H9 (cell line): ENCODE results near the gene CDK5. TPM values are rescaled to one million over a fixed set of nuclear protein-coding genes. Genes with fewer than 3 reads are reported as not detected.

ENCODE experiments used
- DNase-seq: peaks from one replicate; pipeline ENCODE4 v3.0.0-alpha.2; 2017
- H2AFZ ChIP-seq: one replicate; pipeline ENCODE4 v1.6.1; 2013; ENCODE audit warnings: mild to moderate bottlenecking, low read length, control low read depth, moderate library complexity
- H2AK5ac ChIP-seq: 2 replicates; pipeline ENCODE4 v1.6.1; 2013; ENCODE audit warnings: low read length, control low read depth, mixed read lengths; ENCODE audit not compliant: insufficient read length
- H2BK120ac ChIP-seq: one replicate; pipeline ENCODE4 v1.6.1; 2013; ENCODE audit warnings: low read depth, mild to moderate bottlenecking, low read length, control low read depth, inconsistent platforms; ENCODE audit not compliant: poor library complexity, severe bottlenecking
- H2BK12ac ChIP-seq: 2 replicates; pipeline ENCODE4 v1.6.1; 2013; ENCODE audit warnings: low read length, control low read depth, mixed read lengths, low read depth; ENCODE audit not compliant: insufficient read length
- H2BK15ac ChIP-seq: 2 replicates; pipeline ENCODE4 v1.6.1; 2013; ENCODE audit warnings: low read depth, low read length, control low read depth
- H2BK20ac ChIP-seq: one replicate; pipeline ENCODE4 v1.6.1; 2013; ENCODE audit warnings: low read depth, mild to moderate bottlenecking, low read length, control low read depth, inconsistent platforms; ENCODE audit not compliant: poor library complexity, severe bottlenecking
- H2BK5ac ChIP-seq: 2 replicates; pipeline ENCODE4 v1.6.1; 2013; ENCODE audit warnings: low read length, control low read depth, mixed read lengths; ENCODE audit not compliant: insufficient read length
- H3K14ac ChIP-seq: 2 replicates; pipeline ENCODE4 v1.6.1; 2013; ENCODE audit warnings: low read length, control low read depth; ENCODE audit not compliant: insufficient read depth
- H3K18ac ChIP-seq: 2 replicates; pipeline ENCODE4 v1.6.1; 2013; ENCODE audit warnings: low read depth, mild to moderate bottlenecking, mixed read lengths, low read length, control low read depth; ENCODE audit not compliant: insufficient read length
- H3K23ac ChIP-seq: 2 replicates; pipeline ENCODE4 v1.6.1; 2013; ENCODE audit warnings: low read length, control low read depth, mixed read lengths, low read depth; ENCODE audit not compliant: insufficient read length
- H3K23me2 ChIP-seq: 2 replicates; pipeline ENCODE4 v1.6.1; 2013; ENCODE audit warnings: low read depth, mild to moderate bottlenecking, mixed read lengths, low read length, control low read depth; ENCODE audit not compliant: insufficient read length, poor library complexity, severe bottlenecking
- H3K27ac ChIP-seq: 2 replicates; pipeline ENCODE4 v1.5.1; 2013; ENCODE audit warnings: low read length, control low read depth, mixed read lengths, low read depth; ENCODE audit not compliant: insufficient read length
- H3K27me3 ChIP-seq: 2 replicates; pipeline ENCODE4 v1.6.1; 2013; ENCODE audit warnings: low read length, control low read depth, inconsistent platforms; ENCODE audit not compliant: insufficient read depth
- H3K4ac ChIP-seq: 2 replicates; pipeline ENCODE4 v1.6.1; 2013; ENCODE audit warnings: low read depth, mild to moderate bottlenecking, control low read depth, inconsistent platforms, low read length, moderate library complexity
- H3K4me1 ChIP-seq: 2 replicates; pipeline ENCODE4 v1.6.1; 2013; ENCODE audit warnings: low read length, control low read depth, inconsistent platforms; ENCODE audit not compliant: insufficient read depth
- H3K4me2 ChIP-seq: 2 replicates; pipeline ENCODE4 v1.6.1; 2013; ENCODE audit warnings: low read length, control low read depth, mixed read lengths; ENCODE audit not compliant: insufficient read length, insufficient read depth
- H3K56ac ChIP-seq: 2 replicates; pipeline ENCODE4 v1.6.1; 2013; ENCODE audit warnings: low read depth, mild to moderate bottlenecking, mixed read lengths, low read length, control low read depth; ENCODE audit not compliant: insufficient read length
- H3K79me1 ChIP-seq: 2 replicates; pipeline ENCODE4 v1.6.1; 2013; ENCODE audit warnings: low read depth, mild to moderate bottlenecking, moderate library complexity, low read length, control low read depth, inconsistent platforms; ENCODE audit not compliant: insufficient read depth, poor library complexity, severe bottlenecking
- H3K79me2 ChIP-seq: 2 replicates; pipeline ENCODE4 v1.6.1; 2013; ENCODE audit warnings: low read length, control low read depth, inconsistent platforms; ENCODE audit not compliant: insufficient read depth
- H3K9ac ChIP-seq: 2 replicates; pipeline ENCODE4 v1.6.1; 2013; ENCODE audit warnings: low read length, control low read depth, mixed read lengths; ENCODE audit not compliant: insufficient read length; ENCODE audit errors: extremely low read depth
- H3K9me3 ChIP-seq: one replicate; pipeline ENCODE4 v1.6.1; 2013; ENCODE audit warnings: low read depth, low read length, inconsistent platforms; ENCODE audit not compliant: control insufficient read depth
- H3T11ph ChIP-seq: one replicate; pipeline ENCODE4 v1.6.1; 2013; ENCODE audit warnings: mild to moderate bottlenecking, low read length, control low read depth, inconsistent platforms
- H4K20me1 ChIP-seq: one replicate; pipeline ENCODE4 v1.6.1; 2013; ENCODE audit not compliant: control insufficient read depth, insufficient read length, insufficient read depth
- H4K5ac ChIP-seq: 2 replicates; pipeline ENCODE4 v1.6.1; 2013; ENCODE audit warnings: low read depth, mild to moderate bottlenecking, mixed read lengths, low read length, control low read depth; ENCODE audit not compliant: insufficient read length
- H4K8ac ChIP-seq: replicated peaks from 2 replicates; pipeline ENCODE4 v1.6.1; 2013; ENCODE audit warnings: low read length, control low read depth, mixed read lengths, low read depth; ENCODE audit not compliant: insufficient read length
- H4K91ac ChIP-seq: 2 replicates; pipeline ENCODE4 v1.6.1; 2013; ENCODE audit warnings: low read depth, mild to moderate bottlenecking, moderate library complexity, mixed read lengths, low read length, control low read depth; ENCODE audit not compliant: insufficient read length
- H3K27ac Mint-ChIP-seq, 3 experiments: 2 replicates in 2 of 3; 3 replicates in 1 of 3; pipeline ENCODE4 v1.8.0; 2020 to 2021; ENCODE audit warnings: mixed read lengths in 3 of 3, mild to moderate bottlenecking in 1 of 3, moderate library complexity in 1 of 3
- H3K27me3 Mint-ChIP-seq: 2 replicates; pipeline ENCODE4 v1.8.0; 2021; ENCODE audit warnings: low read depth, mild to moderate bottlenecking, moderate library complexity, mixed read lengths
- H3K36me3 Mint-ChIP-seq, 3 experiments: 2 replicates in 2 of 3; 3 replicates in 1 of 3; pipeline ENCODE4 v1.8.0; 2020 to 2021; ENCODE audit warnings: low read depth in 3 of 3, mixed read lengths in 3 of 3; ENCODE audit not compliant: insufficient read depth in 1 of 3
- H3K4me1 Mint-ChIP-seq, 2 experiments: 2 replicates each; pipeline ENCODE4 v1.8.0; 2020; ENCODE audit warnings: mixed read lengths in 2 of 2
- H3K4me3 Mint-ChIP-seq, 2 experiments: 2 replicates in 1 of 2; 3 replicates in 1 of 2; pipeline ENCODE4 v1.8.0; 2020 to 2021; ENCODE audit warnings: mild to moderate bottlenecking in 2 of 2, mixed read lengths in 2 of 2, moderate library complexity in 1 of 2
- H3K9me3 Mint-ChIP-seq, 2 experiments: 2 replicates in 1 of 2; 3 replicates in 1 of 2; pipeline ENCODE4 v1.8.0; 2020; ENCODE audit warnings: mild to moderate bottlenecking in 2 of 2, mixed read lengths in 2 of 2, moderate library complexity in 1 of 2
- CTCF ChIP-seq: fragments of 200-600 bp; sonication (generic); conservative IDR thresholded peaks from 3 replicates; pipeline ENCODE4 v1.8.0; 2021; ENCODE audit warnings: antibody characterized with exemption, mild to moderate bottlenecking
- WGBS: extraction: QIAGEN DNeasy Blood & Tissue Kit; methylation state at CpG from one replicate; pipeline ENCODE4 v1.1.7; 2013; ENCODE audit warnings: missing lambda C conversion rate, low lambda C conversion rate, mixed read lengths; ENCODE audit not compliant: insufficient read length; ENCODE audit errors: extremely low coverage; 5-methylcytosine and 5-hydroxymethylcytosine counted together
- total RNA-seq: library from RNA; stranded (reverse); gene quantifications from 2 replicates; pipeline ENCODE4 v1.2.1, GENCODE V29; 2021

CDK5 gene
- total RNA-seq, 1 experiment from 2014 or later: 19.9 TPM

- Mint-ChIP-seq H3K4me3 (peak overlapping the region; percentile 78 to 91), H3K27me3 (peaks cover 22% of the 10 kb centered on the region), H3K36me3 (peaks cover 0 to 8% (median 0%) of the 10 kb centered on the region in 3 experiments; a peak in 3 of 7 replicates), H3K27ac (peak overlapping the region in 2 of 3 experiments; percentile 82 to 93; a peak in 4 of 7 replicates), H3K9me3 (no peaks in the 10 kb centered on the region; a peak in 1 of 5 replicates), H3K4me1 (peaks cover 37 to 48% of the 10 kb centered on the region in 2 experiments)
- DNase-seq: peak; percentile 100
- Histone ChIP-seq H3K14ac (no peak overlapping the region), H3K27me3 (no peaks in the 10 kb centered on the region; the same call in 1 of the 2 replicates), H3K9ac (no peak overlapping the region), H3K79me1 (no peaks in the 10 kb centered on the region), H3K56ac (no peak overlapping the region), H2BK5ac (no peak overlapping the region), H3K4ac (no peak overlapping the region), H4K91ac (no peak overlapping the region), H4K5ac (no peak overlapping the region), H3K4me1 (peaks cover 8% of the 10 kb centered on the region), H2BK15ac (no peak overlapping the region), H3K27ac (no peak overlapping the region), H3K4me2 (peak overlapping the region; percentile 58), H3T11ph (no peak overlapping the region), H3K23me2 (peaks cover 41% of the 10 kb centered on the region), H2AK5ac (no peak overlapping the region), H2BK120ac (no peak overlapping the region), H3K79me2 (no peaks in the 10 kb centered on the region), H2AFZ (no peak overlapping the region), H4K20me1 (no peaks in the 10 kb centered on the region), H3K23ac (no peak overlapping the region), H3K18ac (peak overlapping the region; percentile 55), H2BK12ac (no peak overlapping the region), H3K9me3 (no peaks in the 10 kb centered on the region), H4K8ac (no peak overlapping the region), H2BK20ac (no peak overlapping the region)
- no peak for TF ChIP-seq CTCF
- no CpG with 5 or more reads among the region's 46 CpGs for WGBS
Observed at GRCh38 chr7:151057989-151058780, 488 bp upstream of the CDK5 start.
